ENCODE results near the gene PRSS58.

PRSS58 gene

GRCh38 chr7:142257958-142258357, at the start of gene PRSS58:
Gene PRSS58, minus strand, starts transcription at chr7:142258058. Its CDS starts 351 bp downstream, at chr7:142257707.
- no peak for DNase-seq

GRCh38 chr7:142307246-142307900, 49.5 kb upstream of the PRSS58 start:
- no peak for DNase-seq

- peak; percentile 53 for DNase-seq
Measured at GRCh38 chr7:142303650-142304049, 45.8 kb upstream of the PRSS58 start.

- DNase-seq: peak; percentile 25
Measured at GRCh38 chr7:142301923-142302550, 44.2 kb upstream of the PRSS58 start.

- DNase-seq: no peak
Measured at GRCh38 chr7:142301299-142301698, 43.4 kb upstream of the PRSS58 start.

GRCh38 chr7:142300689-142301088, 42.8 kb upstream of the PRSS58 start:
- DNase-seq: peak; percentile 49

- DNase-seq: no peak
Measured at GRCh38 chr7:142299237-142299781, 41.5 kb upstream of the PRSS58 start.

GRCh38 chr7:142298627-142299026, 40.8 kb upstream of the PRSS58 start:
- DNase-seq: no peak

- peak; percentile 21 for DNase-seq
Measured at GRCh38 chr7:142298009-142298408, 40.2 kb upstream of the PRSS58 start.

- no peak for DNase-seq
Measured at GRCh38 chr7:142280263-142280662, 22.4 kb upstream of the PRSS58 start.

GRCh38 chr7:142279601-142280000, 21.7 kb upstream of the PRSS58 start:
- no peak for DNase-seq

- no peak for DNase-seq
Measured at GRCh38 chr7:142275028-142275427, 17.2 kb upstream of the PRSS58 start.

GRCh38 chr7:142272841-142273240, 15.0 kb upstream of the PRSS58 start:
- DNase-seq: no peak

GRCh38 chr7:142263598-142264380, 5.9 kb upstream of the PRSS58 start:
- DNase-seq: no peak

- no peak for DNase-seq
Measured at GRCh38 chr7:142250705-142251104, 7.2 kb downstream of the PRSS58 start.

GRCh38 chr7:142249918-142250317, 7.9 kb downstream of the PRSS58 start:
- no peak for DNase-seq

GRCh38 chr7:142248166-142249160, 9.4 kb downstream of the PRSS58 start:
- DNase-seq: no peak

GRCh38 chr7:142243823-142244222, 14.0 kb downstream of the PRSS58 start:
- DNase-seq: no peak

GRCh38 chr7:142240546-142240945, 17.3 kb downstream of the PRSS58 start:
- no peak for DNase-seq

- no peak for DNase-seq
Measured at GRCh38 chr7:142231716-142232115, 26.1 kb downstream of the PRSS58 start.

- no peak for DNase-seq
Measured at GRCh38 chr7:142228537-142229104, 29.2 kb downstream of the PRSS58 start.
